Left kidney (tissue), 2 donors: ENCODE measurements around the gene CLPX. TPM values are rescaled to one million over a fixed set of nuclear protein-coding genes. Genes with fewer than 3 reads are reported as not detected.
"Not testable (repeated sequence)": the region's sequence is repeated elsewhere in the genome, so short reads cannot be mapped to it uniquely, and the experiment has no call there.

ENCODE experiments used
- DNase-seq: peaks from one replicate; pipeline ENCODE4 v3.0.0-alpha.2; 2013
- polyA plus RNA-seq: library from polyadenylated mRNA; unstranded; fragments of 120-200 nt; gene quantifications from one replicate; pipeline ENCODE4 v1.2.1, GENCODE V29; 2013; ENCODE audit not compliant: insufficient read length

Gene CLPX
- polyA plus RNA-seq, 1 donor, result 76.1 TPM

- no peak for DNase-seq
Measured at GRCh38 chr15:65174509-65174908, 10.6 kb downstream of the CLPX start.

- DNase-seq, result no peak
Measured at GRCh38 chr15:65172531-65172930, 12.6 kb downstream of the CLPX start.

GRCh38 chr15:65171428-65171827 is 13.7 kb downstream of the CLPX start:
- DNase-seq, result no peak

GRCh38 chr15:65165875-65166274 is 19.3 kb downstream of the CLPX start:
- DNase-seq, result no peak

GRCh38 chr15:65164139-65164538 is 21.0 kb downstream of the CLPX start:
- DNase-seq, result no peak

GRCh38 chr15:65163041-65163440 is 22.1 kb downstream of the CLPX start:
- no peak for DNase-seq

- no peak for DNase-seq
Measured at GRCh38 chr15:65156692-65157091, 28.4 kb downstream of the CLPX start.

GRCh38 chr15:65154720-65155119 is 30.4 kb downstream of the CLPX start:
- DNase-seq, result no peak

- no peak for DNase-seq
Measured at GRCh38 chr15:65147902-65148301, 37.2 kb downstream of the CLPX start.

GRCh38 chr15:65146438-65146837 is 38.7 kb downstream of the CLPX start:
- no peak for DNase-seq

- DNase-seq, result not testable (repeated sequence)
Measured at GRCh38 chr15:65138631-65139030, 46.5 kb downstream of the CLPX start.

GRCh38 chr15:65137893-65138292 is 47.2 kb downstream of the CLPX start:
- not testable (repeated sequence) for DNase-seq

- DNase-seq, result not testable (repeated sequence)
Measured at GRCh38 chr15:65137089-65137488, 48.1 kb downstream of the CLPX start.

- DNase-seq, result no peak
Measured at GRCh38 chr15:65134538-65134937, 50.6 kb downstream of the CLPX start.

GRCh38 chr15:65133548-65134200 is 51.5 kb downstream of the CLPX start, which contains the start of gene PDCD7:
Gene PDCD7 (minus strand): TSS chr15:65133808. CDS start chr15:65133781, 27 bp downstream.
- DNase-seq, result peak; percentile 95

GRCh38 chr15:65132878-65133547 is 52.1 kb downstream of the CLPX start:
- DNase-seq, result peak; percentile 22

- DNase-seq, result no peak
Measured at GRCh38 chr15:65130941-65131340, 54.2 kb downstream of the CLPX start.

GRCh38 chr15:65115542-65115941 is 69.6 kb downstream of the CLPX start:
- no peak for DNase-seq

- no peak for DNase-seq
Measured at GRCh38 chr15:65115086-65115485, 70.1 kb downstream of the CLPX start, which contains the start of gene UBAP1L. Gene UBAP1L (minus strand): TSS chr15:65115200. CDS start chr15:65106215, 8,985 bp downstream.

GRCh38 chr15:65110676-65111292 is 74.4 kb downstream of the CLPX start:
- no peak for DNase-seq

- no peak for DNase-seq
Measured at GRCh38 chr15:65106011-65106590, 79.0 kb downstream of the CLPX start.

GRCh38 chr15:65105038-65105437 is 80.1 kb downstream of the CLPX start:
- no peak for DNase-seq

GRCh38 chr15:65102912-65103311 is 82.2 kb downstream of the CLPX start:
- DNase-seq, result no peak
